PC-3 (cell line): Measurements from ENCODE around the gene SLC25A18. TPM values are rescaled to one million over a fixed set of nuclear protein-coding genes. Genes with fewer than 3 reads are reported as not detected.
A peak's percentile ranks its signal among the peaks of the same experiment; 100 is the strongest.

Experiments
- ATAC-seq: fragments of 200-7000 bp; cut with Tn5 transposase; 2 replicates; pipeline ENCODE4 v1.9.1; 2020; ENCODE audit warnings: mild to moderate bottlenecking, moderate library complexity
- BruUV-seq: library from RNA; stranded (reverse); fragments of 400-500 nt; replicated peaks from 2 replicates; lab custom pipeline; 2021; lab: Mats Ljungman, UMichigan
- CTCF ChIA-PET: fragments of 300-600 bp; sonication (Branson Sonifier 250); formaldehyde crosslinking; loops from one replicate; lab custom pipeline; 2022; ENCODE audit warnings: antibody characterized with exemption; lab: Charles Lee
- POLR2A ChIA-PET: fragments of 300-600 bp; sonication (Branson Sonifier 250); formaldehyde crosslinking; loops from one replicate; lab custom pipeline; 2022; ENCODE audit warnings: antibody characterized with exemption; ENCODE audit not compliant: unreplicated experiment; lab: Charles Lee
- DNase-seq: peaks from one replicate; pipeline ENCODE4 v3.0.0-alpha.2; 2015
- H2AFZ ChIP-seq: fragments of 300-600 bp; sonication (generic); 2 replicates; pipeline ENCODE4 v1.6.0; 2016; ENCODE audit warnings: antibody characterized with exemption, low read length
- H3F3A ChIP-seq: fragments of 300-600 bp; sonication (generic); one replicate; pipeline ENCODE4 v1.6.0; 2017; ENCODE audit warnings: antibody characterized with exemption, low read length, control low read depth, mild to moderate bottlenecking; ENCODE audit not compliant: unreplicated experiment
- H3K27ac ChIP-seq: fragments of 300-600 bp; sonication (generic); 2 replicates; pipeline ENCODE4 v1.5.1; 2016; ENCODE audit warnings: mild to moderate bottlenecking, low read length
- H3K27me3 ChIP-seq: fragments of 300-600 bp; sonication (generic); 2 replicates; pipeline ENCODE4 v1.6.1; 2016; ENCODE audit warnings: low read length, mixed read lengths
- H3K36me3 ChIP-seq: fragments of 300-600 bp; sonication (generic); 2 replicates; pipeline ENCODE4 v1.6.1; 2016; ENCODE audit warnings: low read depth, mixed run types, low read length, mixed read lengths
- H3K4me1 ChIP-seq: fragments of 300-600 bp; sonication (generic); 2 replicates; pipeline ENCODE4 v1.5.1; 2016; ENCODE audit warnings: low read length; ENCODE audit not compliant: insufficient read depth
- H3K4me2 ChIP-seq: fragments of 300-600 bp; sonication (generic); 2 replicates; pipeline ENCODE4 v1.6.0; 2016; ENCODE audit warnings: low read length
- H3K4me3 ChIP-seq: fragments of 300-600 bp; sonication (generic); 2 replicates; pipeline ENCODE4 v1.5.1; 2016; ENCODE audit warnings: mild to moderate bottlenecking, low read length, mixed read lengths
- H3K79me2 ChIP-seq: fragments of 300-600 bp; sonication (generic); 2 replicates; pipeline ENCODE4 v1.6.1; 2017; ENCODE audit warnings: low read length, mixed read lengths
- H3K9ac ChIP-seq: fragments of 300-600 bp; sonication (generic); 2 replicates; pipeline ENCODE4 v1.6.0; 2016; ENCODE audit warnings: mild to moderate bottlenecking, low read length
- H3K9me2 ChIP-seq: fragments of 300-600 bp; sonication (generic); replicated peaks from 2 replicates; pipeline ENCODE4 v1.6.1; 2016; ENCODE audit warnings: mixed run types, low read length, mixed read lengths
- H3K9me3 ChIP-seq: fragments of 300-600 bp; sonication (generic); 2 replicates; pipeline ENCODE4 v1.6.1; 2016; ENCODE audit warnings: low read length, mixed read lengths
- H4K20me1 ChIP-seq: fragments of 300-600 bp; sonication (generic); 2 replicates; pipeline ENCODE4 v1.6.1; 2016; ENCODE audit warnings: low read length, mixed read lengths
- EZH2 ChIP-seq: fragments of 300-600 bp; sonication (generic); IDR thresholded peaks from one replicate; pipeline ENCODE4 v1.6.1; 2017; ENCODE audit warnings: antibody characterized with exemption, mild to moderate bottlenecking, low read length; ENCODE audit not compliant: unreplicated experiment
- EZH2phosphoT487 ChIP-seq: fragments of 300-600 bp; sonication (generic); IDR thresholded peaks from 2 replicates; pipeline ENCODE4 v1.6.1; 2018; ENCODE audit warnings: mild to moderate bottlenecking, antibody characterized with exemption, low read length, borderline replicate concordance
- intact Hi-C: fragments of 100-400 bp; cut with micrococcal nuclease; formaldehyde crosslinking; loops from 2 replicates; pipeline ENCODE4 v1.9.0; 2023
- total RNA-seq: library from RNA; depleted of rRNA; stranded (reverse); fragments of >200 nt; gene quantifications from 2 replicates; pipeline ENCODE4 v1.2.3, GENCODE V29; 2014
- TF ChIP-seq, protein P1 (sequence below): fragments of 300-600 bp; sonication (generic); conservative IDR thresholded peaks from 2 replicates; pipeline ENCODE4 v1.5.1; 2017; ENCODE audit warnings: antibody characterized with exemption, low read depth, mild to moderate bottlenecking, low read length

SLC25A18 gene
- total RNA-seq, 1 experiment from 2014 or later, result 0.22 TPM

DNA sequence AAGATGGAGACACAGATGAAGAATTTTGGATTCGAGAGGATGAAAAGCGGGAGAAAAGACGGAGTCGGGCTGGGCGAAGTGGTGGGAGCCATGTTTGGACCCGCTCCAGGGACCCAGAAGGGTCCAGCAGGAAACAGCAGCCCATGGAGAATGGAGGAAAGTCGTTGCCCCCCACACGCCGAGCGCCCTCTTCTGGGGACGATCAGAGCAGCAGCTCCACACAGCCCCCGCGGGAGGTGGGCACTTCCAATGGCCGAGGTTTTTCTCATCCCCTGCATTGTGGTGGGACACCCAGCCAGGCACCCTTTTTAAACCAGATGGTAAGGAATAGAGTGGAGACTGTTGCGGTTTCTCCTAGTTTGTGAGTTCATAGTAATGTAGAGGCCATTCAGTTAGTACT is 22.8 kb upstream of the SLC25A18 start:
- Histone ChIP-seq H3K27ac (no peak overlapping the region), H3K4me1 (no peaks in the 10 kb centered on the region), H3K9ac (no peak overlapping the region), H3K9me2 (no peaks in the 10 kb centered on the region), H2AFZ (no peak overlapping the region), H4K20me1 (no peaks in the 10 kb centered on the region), H3K4me3 (no peak overlapping the region), H3K27me3 (no peaks in the 10 kb centered on the region), H3K9me3 (no peaks in the 10 kb centered on the region), H3K4me2 (no peak overlapping the region), H3K79me2 (no peaks in the 10 kb centered on the region), H3F3A (no peaks in the 10 kb centered on the region), H3K36me3 (no peaks in the 10 kb centered on the region)
- intact Hi-C loops, result no loop called here
- TF ChIP-seq EZH2phosphoT487 (no peak), EZH2 (no peak)
- TF ChIP-seq, protein P1, sequence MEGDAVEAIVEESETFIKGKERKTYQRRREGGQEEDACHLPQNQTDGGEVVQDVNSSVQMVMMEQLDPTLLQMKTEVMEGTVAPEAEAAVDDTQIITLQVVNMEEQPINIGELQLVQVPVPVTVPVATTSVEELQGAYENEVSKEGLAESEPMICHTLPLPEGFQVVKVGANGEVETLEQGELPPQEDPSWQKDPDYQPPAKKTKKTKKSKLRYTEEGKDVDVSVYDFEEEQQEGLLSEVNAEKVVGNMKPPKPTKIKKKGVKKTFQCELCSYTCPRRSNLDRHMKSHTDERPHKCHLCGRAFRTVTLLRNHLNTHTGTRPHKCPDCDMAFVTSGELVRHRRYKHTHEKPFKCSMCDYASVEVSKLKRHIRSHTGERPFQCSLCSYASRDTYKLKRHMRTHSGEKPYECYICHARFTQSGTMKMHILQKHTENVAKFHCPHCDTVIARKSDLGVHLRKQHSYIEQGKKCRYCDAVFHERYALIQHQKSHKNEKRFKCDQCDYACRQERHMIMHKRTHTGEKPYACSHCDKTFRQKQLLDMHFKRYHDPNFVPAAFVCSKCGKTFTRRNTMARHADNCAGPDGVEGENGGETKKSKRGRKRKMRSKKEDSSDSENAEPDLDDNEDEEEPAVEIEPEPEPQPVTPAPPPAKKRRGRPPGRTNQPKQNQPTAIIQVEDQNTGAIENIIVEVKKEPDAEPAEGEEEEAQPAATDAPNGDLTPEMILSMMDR, result 0 out of 2 replicates have a peak, but pooled peaks have one; percentile 10
- DNase-seq (no peak), ATAC-seq (no peak)
- ChIA-PET CTCF (no interaction called here), POLR2A (no interaction called here)
- no TSS peak for BruUV-seq

DNA sequence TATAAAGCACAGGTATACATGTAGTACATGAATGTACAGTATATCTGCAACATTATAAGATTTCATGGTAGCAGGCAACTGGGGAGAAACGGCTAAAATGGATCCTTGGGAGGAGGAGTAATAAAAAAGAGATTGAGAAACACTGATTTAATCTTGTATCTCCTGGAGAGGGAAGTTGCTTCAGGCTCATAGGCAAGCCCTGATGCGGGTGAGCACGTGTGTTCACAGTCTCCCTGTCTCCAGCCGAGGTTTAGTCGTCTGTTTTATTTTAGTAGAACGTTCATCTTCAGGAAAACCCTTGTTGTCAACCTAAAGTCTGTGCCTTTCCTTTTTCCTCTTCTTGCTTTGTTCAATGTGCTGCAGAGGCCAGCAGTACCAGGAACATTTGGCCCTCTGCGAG is 21.8 kb upstream of the SLC25A18 start:
- Histone ChIP-seq H3K4me3 (no peak overlapping the region), H3K4me1 (no peaks in the 10 kb centered on the region), H2AFZ (no peak overlapping the region), H3K36me3 (no peaks in the 10 kb centered on the region), H3K9me2 (no peaks in the 10 kb centered on the region), H3K9ac (no peak overlapping the region), H3K27ac (no peak overlapping the region), H3K79me2 (no peaks in the 10 kb centered on the region), H3K4me2 (no peak overlapping the region), H3K9me3 (no peaks in the 10 kb centered on the region), H3K27me3 (no peaks in the 10 kb centered on the region), H3F3A (no peaks in the 10 kb centered on the region), H4K20me1 (no peaks in the 10 kb centered on the region)
- DNase-seq (no peak), ATAC-seq (no peak)
- ChIA-PET CTCF (no interaction called here), POLR2A (no interaction called here)
- BruUV-seq, result no TSS peak
- TF ChIP-seq EZH2phosphoT487 (no peak), EZH2 (no peak)
- TF ChIP-seq, protein P1, result no peak
- intact Hi-C loops, result no loop called here

DNA sequence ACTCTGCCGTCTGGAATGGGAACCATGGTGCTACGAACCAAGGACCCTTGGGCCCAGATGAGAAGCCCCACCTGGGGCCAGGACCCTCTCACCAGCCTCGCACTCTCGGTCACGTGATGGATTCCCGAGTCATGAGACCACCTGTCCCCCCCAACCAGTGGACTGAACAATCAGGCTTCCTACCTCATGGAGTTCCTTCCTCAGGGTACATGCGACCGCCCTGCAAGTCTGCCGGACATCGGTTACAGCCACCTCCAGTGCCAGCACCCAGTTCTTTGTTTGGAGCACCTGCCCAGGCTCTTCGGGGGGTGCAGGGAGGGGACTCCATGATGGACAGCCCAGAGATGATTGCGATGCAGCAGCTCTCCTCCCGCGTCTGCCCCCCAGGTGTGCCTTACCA is 20.8 kb upstream of the SLC25A18 start:
- Histone ChIP-seq H2AFZ (no peak overlapping the region), H3K4me2 (no peak overlapping the region), H3K27ac (no peak overlapping the region), H3K79me2 (no peaks in the 10 kb centered on the region), H3K4me3 (no peak overlapping the region), H3K9me2 (no peaks in the 10 kb centered on the region), H3K36me3 (no peaks in the 10 kb centered on the region), H3K4me1 (no peaks in the 10 kb centered on the region), H3K9ac (no peak overlapping the region), H4K20me1 (no peaks in the 10 kb centered on the region), H3K27me3 (no peaks in the 10 kb centered on the region), H3F3A (no peaks in the 10 kb centered on the region), H3K9me3 (no peaks in the 10 kb centered on the region)
- intact Hi-C loops, result no loop called here
- DNase-seq, result no peak
- TF ChIP-seq EZH2 (no peak), EZH2phosphoT487 (no peak)
- TF ChIP-seq, protein P1, result no peak
- ChIA-PET POLR2A (no interaction called here), CTCF (no interaction called here)
- BruUV-seq, result no TSS peak
- ATAC-seq, result no peak
